GM18870 (cell line): ENCODE results near the gene BATF.
A peak's percentile ranks its signal among the peaks of the same experiment; 100 is the strongest.

Source experiments
- ATAC-seq: cut with Tn5 transposase; IDR thresholded peaks from one replicate; pipeline ENCODE4 v1.9.1; 2021; ENCODE audit warnings: moderate library complexity; ENCODE audit not compliant: unreplicated experiment

The BATF gene

GRCh38 chr14:75499084-75499875 is 23.0 kb upstream of the BATF start:
- ATAC-seq = peak; percentile 62

DNA sequence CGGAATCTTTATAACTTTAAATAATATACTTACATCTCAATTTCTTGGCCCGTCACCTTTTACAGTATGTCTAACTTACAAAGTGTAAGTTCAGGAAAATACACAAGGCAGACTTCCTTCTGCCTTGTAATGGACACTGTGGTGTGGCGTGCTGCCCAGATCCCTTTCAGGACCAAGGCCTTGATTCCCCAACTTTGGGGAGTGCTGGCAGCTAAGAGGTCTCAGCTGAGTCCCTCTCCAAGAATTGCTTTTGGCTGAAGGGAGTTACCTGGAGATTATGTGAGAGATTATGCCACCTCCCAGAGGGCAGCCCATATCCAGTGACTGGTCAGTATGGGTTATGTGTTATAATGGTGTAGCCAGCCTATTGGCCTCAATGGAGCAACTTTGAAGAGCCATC is 21.2 kb upstream of the BATF start:
- ATAC-seq = no peak

DNA sequence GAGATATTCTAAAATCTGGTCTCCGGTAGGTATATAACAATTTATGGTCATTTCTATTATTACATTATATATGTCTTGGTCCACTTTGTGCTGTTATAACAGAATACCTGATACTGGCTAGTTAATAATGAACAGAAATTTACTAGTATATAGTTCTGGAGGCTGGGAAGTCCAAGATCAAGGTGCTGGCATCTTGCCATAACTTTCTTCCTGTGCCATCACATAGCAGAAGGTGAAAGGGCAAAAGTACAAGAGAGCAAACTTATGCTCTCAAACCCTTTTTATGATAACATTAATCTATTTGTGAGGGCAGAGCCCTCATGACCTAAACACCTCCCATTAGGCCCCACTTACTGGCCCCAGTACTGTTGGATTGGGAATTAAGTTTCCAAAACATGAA is 17.9 kb upstream of the BATF start:
- no peak for ATAC-seq

- no peak for ATAC-seq
Observed at GRCh38 chr14:75506930-75507329, 15.3 kb upstream of the BATF start.

DNA sequence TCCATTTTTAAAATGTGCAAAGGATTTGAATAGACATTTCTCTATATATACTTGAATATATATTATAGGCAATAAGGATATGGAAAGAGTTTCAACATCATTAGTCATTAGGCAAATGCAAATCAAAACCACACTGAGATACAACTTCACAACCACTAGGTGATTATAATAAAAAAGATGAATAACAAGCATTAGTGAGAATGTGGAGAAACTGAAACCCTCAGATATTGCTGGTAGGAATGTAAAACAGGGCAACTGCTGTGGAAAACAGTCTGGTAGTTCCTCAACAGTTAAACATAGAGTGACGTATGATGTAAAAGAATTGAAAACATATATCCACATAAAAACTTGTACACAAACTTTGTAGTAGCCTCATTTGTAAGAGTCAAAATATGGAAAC is 11.7 kb upstream of the BATF start:
- ATAC-seq = no peak

- no peak for ATAC-seq
Observed at GRCh38 chr14:75511201-75511600, 11.1 kb upstream of the BATF start.

DNA sequence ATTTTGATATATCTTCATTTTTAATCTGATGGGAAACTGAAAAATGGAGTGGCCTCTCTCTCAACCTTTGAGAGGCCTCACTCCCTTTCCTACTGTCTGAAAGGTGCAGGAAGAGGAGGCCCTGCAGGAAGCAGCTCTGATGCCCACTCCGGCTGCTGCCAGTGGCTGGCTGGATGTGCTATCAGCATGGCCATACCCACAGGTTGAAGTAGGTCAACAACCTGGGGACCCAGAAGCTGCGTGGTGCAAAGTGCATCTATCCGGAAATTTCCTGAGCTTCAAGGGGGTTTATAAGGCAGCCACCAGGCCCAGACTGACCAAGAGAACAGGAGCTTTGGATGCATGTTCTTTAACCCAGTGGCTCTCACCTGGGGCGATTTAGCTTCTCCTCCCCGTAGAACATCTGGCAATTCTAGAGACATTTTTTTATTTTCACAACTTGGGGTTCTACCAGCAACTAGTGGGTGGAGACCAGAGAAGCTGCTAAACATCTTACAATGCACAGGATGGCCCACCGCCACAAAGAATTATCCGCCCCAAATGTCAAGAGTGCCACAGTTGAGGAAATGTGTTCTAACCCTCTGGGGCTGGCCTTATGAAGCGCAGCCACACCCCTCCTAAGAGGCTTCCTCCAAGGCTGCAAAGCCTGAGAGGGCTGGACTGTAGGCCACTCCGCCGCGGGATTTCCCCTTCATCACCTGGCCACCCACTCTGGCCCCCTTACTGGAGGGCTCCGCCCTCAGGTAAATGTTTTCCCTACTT is 8.2 kb upstream of the BATF start:
- no peak for ATAC-seq

- ATAC-seq = peak; percentile 36
Observed at GRCh38 chr14:75514673-75515628, 7.3 kb upstream of the BATF start.

DNA sequence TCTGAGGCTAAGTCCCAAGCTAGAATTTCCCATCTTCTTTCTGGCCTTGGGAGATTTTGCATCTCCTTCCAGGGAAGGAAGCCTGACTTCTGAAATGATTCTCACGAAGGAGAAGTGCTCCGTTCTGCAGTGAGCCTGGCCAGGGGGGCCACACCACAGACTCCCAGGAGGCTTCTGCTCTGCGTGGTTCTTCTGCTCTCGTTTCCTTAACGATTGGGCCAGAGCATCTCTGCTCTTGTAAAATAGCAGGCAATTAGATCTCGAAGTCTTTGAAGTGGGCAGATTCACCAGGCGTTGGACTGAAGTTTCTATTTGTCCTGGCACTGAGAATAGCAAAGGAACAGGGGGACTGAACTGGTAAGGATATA is 6.7 kb upstream of the BATF start:
- ATAC-seq = no peak

- ATAC-seq = no peak
Observed at GRCh38 chr14:75518625-75519024, 3.6 kb upstream of the BATF start.

DNA sequence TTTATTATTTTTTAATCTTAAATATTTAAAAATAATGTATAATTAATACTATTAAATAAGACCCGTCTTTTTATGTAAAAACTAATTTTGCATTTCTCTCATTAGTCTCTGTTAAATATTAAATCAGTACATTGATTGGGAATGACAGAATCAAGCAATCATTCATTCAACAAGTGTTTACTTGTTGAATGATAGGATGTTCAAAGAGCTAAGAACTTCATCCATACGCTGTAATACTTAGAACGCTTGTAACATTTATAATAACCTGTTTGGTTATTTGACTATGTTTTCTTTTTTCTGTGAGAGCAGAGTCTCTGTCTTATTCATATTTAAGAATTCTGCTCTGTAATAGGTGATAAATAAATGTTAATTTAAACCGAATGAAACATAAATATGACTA is 2.9 kb upstream of the BATF start:
- ATAC-seq = no peak

- ATAC-seq = no peak
Observed at GRCh38 chr14:75519826-75520728, 2.2 kb upstream of the BATF start.

DNA sequence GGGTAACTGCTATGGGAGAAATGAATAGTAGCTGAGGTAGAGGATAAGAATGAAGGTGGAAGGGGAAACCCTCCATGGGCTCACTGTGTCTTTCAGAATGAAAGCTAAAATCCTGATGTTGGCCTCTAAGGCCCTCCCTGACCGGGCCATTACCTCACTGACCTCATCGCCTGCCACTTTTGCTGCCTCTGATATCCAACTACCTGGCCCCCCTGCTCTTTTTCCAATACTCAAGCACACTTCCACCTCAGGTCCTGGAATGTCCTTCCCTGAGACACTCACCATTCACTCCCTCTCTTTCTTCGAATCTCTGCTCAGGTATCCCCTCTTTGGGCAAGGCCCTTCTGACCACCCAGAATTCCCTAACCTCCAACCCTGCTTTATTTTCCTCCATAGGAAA is 1.4 kb upstream of the BATF start:
- no peak for ATAC-seq

DNA sequence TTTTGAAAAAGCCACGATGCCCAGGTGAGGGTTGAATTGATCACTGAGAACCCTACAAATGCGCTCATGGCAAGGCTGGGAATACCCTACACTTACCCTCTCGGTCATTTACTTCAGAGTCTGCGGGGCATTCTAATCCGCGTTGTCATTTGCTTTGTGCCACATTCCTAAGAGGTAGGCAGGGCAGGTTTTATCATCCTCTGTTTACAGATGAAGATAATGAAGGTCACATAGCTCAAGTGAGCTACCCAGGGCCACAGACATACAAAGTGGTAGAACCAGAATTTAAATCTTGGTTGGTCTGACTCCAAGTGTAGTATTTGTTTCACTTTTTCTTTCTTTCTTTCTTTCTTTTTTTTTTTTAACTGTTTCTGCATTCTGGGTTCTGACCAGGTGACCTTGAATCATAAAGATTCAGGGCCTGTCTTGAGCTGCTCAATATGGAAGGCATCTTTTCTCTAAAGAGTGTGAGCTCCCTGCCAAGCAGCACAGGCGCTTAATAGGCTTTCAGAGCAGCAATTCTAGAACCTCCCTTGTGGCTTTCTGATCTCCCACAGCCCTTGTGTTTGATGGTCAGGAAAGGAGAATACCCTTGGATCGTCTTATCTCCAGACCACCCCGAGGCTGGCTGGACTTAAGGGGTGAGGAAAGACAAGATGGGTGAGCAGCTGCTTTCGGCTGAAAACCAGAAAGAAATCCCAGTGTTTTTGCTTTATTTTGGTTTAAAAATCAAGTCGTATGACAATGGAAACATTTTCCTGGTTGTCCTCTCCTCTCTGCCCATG is 662 bp upstream of the BATF start:
- ATAC-seq = no peak

GRCh38 chr14:75522983-75523318 is 682 bp downstream of the BATF start:
- no peak for ATAC-seq

GRCh38 chr14:75523771-75524171 is 1.5 kb downstream of the BATF start:
- ATAC-seq = no peak

DNA sequence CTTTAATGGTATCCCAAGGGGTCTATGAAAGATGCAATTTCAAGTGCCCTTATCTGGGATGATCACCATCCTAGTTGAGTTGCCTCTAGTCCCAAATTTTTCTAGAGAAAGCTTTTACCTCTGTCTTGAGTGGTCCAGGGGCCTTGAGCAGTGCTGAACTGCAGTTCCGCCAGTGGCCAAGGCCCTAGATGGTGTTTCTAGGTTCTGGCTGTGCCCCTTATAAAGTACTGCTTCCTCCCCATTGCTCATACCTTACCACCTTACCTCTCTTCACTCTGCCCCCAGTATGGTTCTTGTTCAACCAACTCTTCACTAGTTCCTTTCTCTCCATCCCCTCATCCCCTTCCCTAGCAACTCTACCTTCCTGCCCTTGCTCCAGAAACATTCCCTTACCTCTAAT is 3.7 kb downstream of the BATF start:
- ATAC-seq = no peak

DNA sequence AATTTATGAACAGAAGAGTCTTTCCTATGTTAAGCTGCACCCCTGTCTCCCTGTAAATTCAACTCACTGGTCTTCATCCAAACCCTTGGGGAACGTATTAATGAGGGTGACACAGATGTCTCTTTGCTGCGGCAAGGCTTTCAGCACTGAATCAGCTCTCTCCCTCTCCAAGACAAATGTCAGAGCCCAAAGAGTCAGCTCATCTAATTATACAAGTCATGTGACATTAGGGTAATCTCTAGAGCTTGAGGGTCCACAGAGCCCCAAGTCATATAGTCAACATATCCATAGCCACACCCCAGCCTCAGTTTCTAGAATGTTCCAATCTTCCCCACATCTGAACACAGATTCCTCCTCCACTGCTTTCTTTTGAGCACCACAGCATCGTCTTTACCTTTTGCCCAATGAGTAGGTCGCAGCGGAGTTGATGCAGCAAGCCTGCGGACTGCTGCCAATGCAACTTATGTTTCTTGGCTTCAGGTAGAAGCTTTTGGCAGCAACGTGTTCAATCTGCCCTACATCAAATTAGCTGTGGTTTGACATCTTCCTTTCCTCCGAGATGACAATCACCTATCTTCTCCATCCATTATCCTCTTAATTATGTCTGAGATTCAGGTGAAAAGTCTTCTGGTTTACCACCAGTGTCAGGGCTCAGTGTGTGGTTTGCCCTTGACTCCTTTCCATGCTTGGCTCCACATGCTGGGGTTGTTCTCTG is 5.3 kb downstream of the BATF start:
- no peak for ATAC-seq

DNA sequence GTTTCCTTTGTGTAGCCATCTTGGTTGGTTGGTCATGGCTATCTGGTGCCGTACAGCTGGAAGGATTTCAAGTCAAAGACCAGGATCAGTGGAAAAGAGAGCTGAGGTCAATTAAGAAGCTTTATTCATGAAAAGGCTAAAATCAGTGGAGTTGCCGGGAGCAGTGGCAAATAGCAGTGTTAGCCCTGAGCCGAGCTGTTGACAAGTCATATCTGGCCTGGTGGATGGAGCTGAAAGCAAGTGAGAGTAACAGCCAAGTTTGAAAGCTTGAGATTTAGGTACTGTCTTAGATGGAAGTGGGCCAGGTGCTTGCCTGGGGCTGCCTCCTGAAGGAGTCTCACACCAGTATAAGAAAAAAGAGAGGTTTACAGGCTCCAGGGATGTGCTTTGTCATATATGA is 9.0 kb downstream of the BATF start:
- ATAC-seq = no peak
